ENCODE measurements around the gene TSC2. TPM values are rescaled to one million over a fixed set of nuclear protein-coding genes. Genes with fewer than 3 reads are reported as not detected.
A peak's percentile ranks its signal among the peaks of the same experiment; 100 is the strongest.

The TSC2 gene
- total and polyA plus RNA-seq, 2 of the 13 experiments (the other 11 are each of a cell fraction or from before 2014, with no cell fraction given): 19.6 to 40.4 TPM

DNA sequence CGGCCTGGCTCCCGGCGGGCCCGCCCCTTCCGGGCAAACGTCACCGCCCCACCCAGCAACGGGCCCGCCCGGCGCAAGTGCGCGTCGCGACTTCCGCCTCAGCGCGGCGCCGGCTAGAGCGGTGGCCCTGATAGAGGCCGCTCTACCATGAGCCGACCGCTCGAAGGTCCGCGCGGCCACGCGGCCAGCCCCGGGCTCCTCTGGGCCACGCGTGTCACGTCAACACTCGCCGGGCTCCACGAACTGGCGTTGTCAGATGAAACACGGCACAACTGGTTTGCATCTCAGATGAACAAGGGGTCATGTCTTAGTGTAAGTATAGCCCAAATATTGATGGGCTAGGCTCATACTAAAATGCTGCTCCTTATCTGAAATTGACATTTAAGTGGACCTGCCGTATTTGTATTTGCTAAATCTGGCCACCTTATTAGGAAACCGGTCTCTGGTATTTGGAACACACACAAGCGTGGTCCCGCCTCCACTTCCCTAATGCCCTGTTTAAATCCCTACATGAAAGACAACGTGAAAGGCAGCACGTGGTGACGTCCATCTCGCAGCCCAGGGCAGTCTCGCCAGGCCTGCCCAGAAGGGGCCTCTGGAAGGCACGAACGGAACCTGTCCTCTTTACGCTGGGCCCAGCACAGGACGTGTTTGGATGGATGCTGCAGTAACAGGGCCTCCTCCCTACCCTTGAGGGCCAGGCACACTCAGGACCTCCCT, 37.8 kb upstream of the TSC2 start, which contains the start of gene ZNF598 (continued):
- TF ChIP-seq GLMP (CRISPR knock-in tag; IDR thresholded peaks at IDR 0.05; ENCODE audit: borderline replicate concordance) (no peak), U2AF1 (optimal IDR thresholded peaks at IDR 0.05; ENCODE audit: low read depth, low read length) (peak; percentile 89), ZNF383 (CRISPR knock-in tag; IDR thresholded peaks at IDR 0.05; ENCODE audit: borderline replicate concordance) (no peak), STAT6 (CRISPR knock-in tag; IDR thresholded peaks at IDR 0.05; ENCODE audit: borderline replicate concordance) (no peak), ZNF761 (CRISPR knock-in tag; conservative IDR thresholded peaks at IDR 0.05) (no peak; the same call in 1 of the 2 replicates), ZNF562 (CRISPR knock-in tag; IDR thresholded peaks at IDR 0.05; ENCODE audit: borderline replicate concordance) (no peak), TRAFD1 (CRISPR knock-in tag; IDR thresholded peaks at IDR 0.05; ENCODE audit: borderline replicate concordance) (no peak), ELF4 (CRISPR knock-in tag; IDR thresholded peaks at IDR 0.05; ENCODE audit: borderline replicate concordance) (no peak), ZNF597 (CRISPR knock-in tag; IDR thresholded peaks at IDR 0.05) (no peak), ZNF670 (CRISPR knock-in tag; IDR thresholded peaks at IDR 0.05; ENCODE audit: borderline replicate concordance) (peak; percentile 73; the same call in 1 of the 2 replicates), IKZF4 (CRISPR knock-in tag; IDR thresholded peaks at IDR 0.05; ENCODE audit: borderline replicate concordance, low read depth, not compliant biosample characterization) (no peak), JDP2 (CRISPR knock-in tag; IDR thresholded peaks at IDR 0.05; ENCODE audit: borderline replicate concordance) (no peak), ZNF720 (CRISPR knock-in tag; IDR thresholded peaks at IDR 0.05) (no peak), TOPORS (CRISPR knock-in tag; IDR thresholded peaks at IDR 0.05) (no peak), GATA4 (IDR thresholded peaks at IDR 0.05; ENCODE audit: borderline replicate concordance, low read depth) (no peak), HOXA5 (CRISPR knock-in tag; IDR thresholded peaks at IDR 0.05) (no peak; the same call in 1 of the 2 replicates), HNRNPL (IDR thresholded peaks at IDR 0.05; ENCODE audit: low read depth, low read length) (no peak), RBFOX2 (IDR thresholded peaks at IDR 0.05; ENCODE audit: low read depth, low read length) (peak; percentile 92)
- TF ChIP-seq, protein P1, sequence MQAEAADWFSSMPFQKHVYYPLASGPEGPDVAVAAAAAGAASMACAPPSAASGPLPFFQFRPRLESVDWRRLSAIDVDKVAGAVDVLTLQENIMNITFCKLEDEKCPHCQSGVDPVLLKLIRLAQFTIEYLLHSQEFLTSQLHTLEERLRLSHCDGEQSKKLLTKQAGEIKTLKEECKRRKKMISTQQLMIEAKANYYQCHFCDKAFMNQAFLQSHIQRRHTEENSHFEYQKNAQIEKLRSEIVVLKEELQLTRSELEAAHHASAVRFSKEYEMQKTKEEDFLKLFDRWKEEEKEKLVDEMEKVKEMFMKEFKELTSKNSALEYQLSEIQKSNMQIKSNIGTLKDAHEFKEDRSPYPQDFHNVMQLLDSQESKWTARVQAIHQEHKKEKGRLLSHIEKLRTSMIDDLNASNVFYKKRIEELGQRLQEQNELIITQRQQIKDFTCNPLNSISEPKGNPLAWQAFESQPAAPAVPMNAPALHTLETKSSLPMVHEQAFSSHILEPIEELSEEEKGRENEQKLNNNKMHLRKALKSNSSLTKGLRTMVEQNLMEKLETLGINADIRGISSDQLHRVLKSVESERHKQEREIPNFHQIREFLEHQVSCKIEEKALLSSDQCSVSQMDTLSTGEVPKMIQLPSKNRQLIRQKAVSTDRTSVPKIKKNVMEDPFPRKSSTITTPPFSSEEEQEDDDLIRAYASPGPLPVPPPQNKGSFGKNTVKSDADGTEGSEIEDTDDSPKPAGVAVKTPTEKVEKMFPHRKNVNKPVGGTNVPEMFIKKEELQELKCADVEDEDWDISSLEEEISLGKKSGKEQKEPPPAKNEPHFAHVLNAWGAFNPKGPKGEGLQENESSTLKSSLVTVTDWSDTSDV (CRISPR knock-in tag; IDR thresholded peaks at IDR 0.05): peak; percentile 30
